Kidney epithelial cell (primary cell): ENCODE results near the gene MYH2. TPM values are rescaled to one million over a fixed set of nuclear protein-coding genes. Genes with fewer than 3 reads are reported as not detected.

Experiments used
- DNase-seq: peaks from one replicate; pipeline ENCODE4 v3.0.0-alpha.2; 2010; ENCODE audit warnings: low read depth
- H3K27me3 ChIP-seq: 2 replicates; pipeline ENCODE4 v1.6.0; 2011; ENCODE audit warnings: low read length; ENCODE audit not compliant: control insufficient read depth, insufficient read depth
- H3K36me3 ChIP-seq: 2 replicates; pipeline ENCODE4 v1.5.1; 2011; ENCODE audit warnings: low read length; ENCODE audit not compliant: control insufficient read depth, insufficient read depth
- H3K4me3 ChIP-seq: 2 replicates; pipeline ENCODE4 v1.5.1; 2011; ENCODE audit warnings: low read depth, mild to moderate bottlenecking, control low read depth, low read length
- total RNA-seq: library from RNA; depleted of rRNA; stranded (reverse); fragments of >200 nt; gene quantifications from 2 replicates; pipeline ENCODE4 v1.2.3, GENCODE V29; 2015
- TF ChIP-seq, protein P1 (sequence below): IDR thresholded peaks from 2 replicates; pipeline ENCODE4 v1.5.1; 2011; ENCODE audit warnings: mild to moderate bottlenecking, moderate library complexity, low read length, control low read depth, inconsistent platforms; ENCODE audit not compliant: insufficient read depth, poor library complexity, severe bottlenecking

MYH2 gene
- total RNA-seq, 1 donor from 2014 or later, result not detected

- DNase-seq, result no peak
- H3K4me3 ChIP-seq, result no peak overlapping the region
- H3K27me3 ChIP-seq, result no peaks in the 10 kb centered on the region
- H3K36me3 ChIP-seq, result no peaks in the 10 kb centered on the region
- TF ChIP-seq, protein P1, sequence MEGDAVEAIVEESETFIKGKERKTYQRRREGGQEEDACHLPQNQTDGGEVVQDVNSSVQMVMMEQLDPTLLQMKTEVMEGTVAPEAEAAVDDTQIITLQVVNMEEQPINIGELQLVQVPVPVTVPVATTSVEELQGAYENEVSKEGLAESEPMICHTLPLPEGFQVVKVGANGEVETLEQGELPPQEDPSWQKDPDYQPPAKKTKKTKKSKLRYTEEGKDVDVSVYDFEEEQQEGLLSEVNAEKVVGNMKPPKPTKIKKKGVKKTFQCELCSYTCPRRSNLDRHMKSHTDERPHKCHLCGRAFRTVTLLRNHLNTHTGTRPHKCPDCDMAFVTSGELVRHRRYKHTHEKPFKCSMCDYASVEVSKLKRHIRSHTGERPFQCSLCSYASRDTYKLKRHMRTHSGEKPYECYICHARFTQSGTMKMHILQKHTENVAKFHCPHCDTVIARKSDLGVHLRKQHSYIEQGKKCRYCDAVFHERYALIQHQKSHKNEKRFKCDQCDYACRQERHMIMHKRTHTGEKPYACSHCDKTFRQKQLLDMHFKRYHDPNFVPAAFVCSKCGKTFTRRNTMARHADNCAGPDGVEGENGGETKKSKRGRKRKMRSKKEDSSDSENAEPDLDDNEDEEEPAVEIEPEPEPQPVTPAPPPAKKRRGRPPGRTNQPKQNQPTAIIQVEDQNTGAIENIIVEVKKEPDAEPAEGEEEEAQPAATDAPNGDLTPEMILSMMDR, result no peak
These were observed 74.9 kb downstream of the MYH2 start for GRCh38 chr17:10474536-10474935.

- H3K36me3 ChIP-seq, result no peaks in the 10 kb centered on the region
- no peaks in the 10 kb centered on the region for H3K27me3 ChIP-seq
- TF ChIP-seq, protein P1, result no peak
- DNase-seq, result no peak
- H3K4me3 ChIP-seq, result no peak overlapping the region
These were observed 77.6 kb downstream of the MYH2 start for GRCh38 chr17:10471858-10472257.

Other genes starting within 250 kb of the MYH2 start
- gene MYH13, start 176.7 kb downstream of the MYH2 start, total RNA-seq, result not detected in 2 replicates
- gene MYH8, start 127.7 kb downstream of the MYH2 start, total RNA-seq, result not detected in 2 replicates
- not detected in 2 replicates for gene MYH4, start 80.1 kb downstream of the MYH2 start, total RNA-seq
- not detected in 2 replicates for gene MYH1, start 31.1 kb downstream of the MYH2 start, total RNA-seq
- gene MYH3, start 107.7 kb upstream of the MYH2 start, total RNA-seq, result 0.33 and 0.41 TPM in 2 replicates
- 30.5 and 32.9 TPM in 2 replicates for gene SCO1, start 147.9 kb upstream of the MYH2 start, total RNA-seq
- gene ADPRM, start 147.9 kb upstream of the MYH2 start, total RNA-seq, result 16.4 and 18.8 TPM in 2 replicates
- 2.8 and 9.0 TPM in 2 replicates for gene TMEM220, start 180.4 kb upstream of the MYH2 start, total RNA-seq